ENCODE data around the gene PRKAR1A.

Gene PRKAR1A

DNA sequence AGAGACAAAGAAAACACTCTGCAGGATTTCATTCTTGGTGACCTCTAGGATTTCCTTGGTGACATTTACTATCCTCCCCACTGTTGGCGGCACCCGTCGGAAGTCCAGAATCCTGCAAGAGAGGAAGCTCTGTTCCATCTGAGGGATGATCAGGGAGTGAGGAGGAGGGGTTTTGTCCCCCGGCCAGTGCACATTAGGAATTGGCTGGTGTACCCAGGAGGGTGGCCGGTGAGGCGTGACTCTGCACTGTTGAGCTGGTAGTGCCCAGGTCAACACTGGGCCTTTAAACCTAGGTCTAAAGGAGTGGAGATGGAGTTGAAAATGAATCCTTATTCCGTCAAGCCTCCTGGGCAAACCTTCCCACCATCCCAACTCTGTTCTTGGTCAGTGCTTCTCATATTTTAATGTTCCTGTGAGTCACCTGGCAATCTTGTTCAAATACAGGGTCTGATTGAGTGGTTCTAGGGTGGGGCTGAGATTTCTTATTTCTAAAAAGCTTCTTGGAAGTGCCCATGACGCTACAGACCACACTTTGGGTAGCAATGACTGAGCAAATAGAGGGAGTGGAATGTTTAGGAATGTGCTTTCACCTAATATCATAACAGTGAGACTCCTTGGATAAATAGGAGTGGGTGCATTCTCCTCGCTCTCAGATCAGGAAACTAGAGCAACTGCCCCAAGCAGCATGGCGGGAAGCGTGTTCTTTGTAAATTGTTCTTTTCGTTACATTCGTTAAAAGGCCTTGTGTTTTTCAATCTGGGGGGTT is 30.7 kb downstream of the PRKAR1A start:
- Histone ChIP-seq H3K4me3 (ENCODE audit: low read depth, low read length) (no peak overlapping the region), H3K9me3 (ENCODE audit: control insufficient read depth, insufficient read depth, low read depth, low read length) (no peaks in the 10 kb centered on the region), H3K27me3 (ENCODE audit: control insufficient read depth, insufficient read depth, low read length) (no peaks in the 10 kb centered on the region), H3K27ac (ENCODE audit: low read depth, low read length) (no peak overlapping the region), H3K4me1 (ENCODE audit: control insufficient read depth, insufficient read depth, low read length) (no peaks in the 10 kb centered on the region), H3K9ac (ENCODE audit: low read length) (no peak overlapping the region), H3K36me3 (ENCODE audit: control insufficient read depth, insufficient read depth, low read length) (peaks cover 68% of the 10 kb centered on the region)

GRCh38 chr17:68544111-68544915 is 32.1 kb downstream of the PRKAR1A start:
- H3K9me3 ChIP-seq (ENCODE audit: control insufficient read depth, insufficient read depth, low read depth, low read length): no peaks in the 10 kb centered on the region
- peaks cover 53% of the 10 kb centered on the region for H3K36me3 ChIP-seq (ENCODE audit: control insufficient read depth, insufficient read depth, low read length)
- H3K9ac ChIP-seq (ENCODE audit: low read length): no peak overlapping the region
- H3K4me3 ChIP-seq (ENCODE audit: low read depth, low read length): no peak overlapping the region
- H3K27me3 ChIP-seq (ENCODE audit: control insufficient read depth, insufficient read depth, low read length): no peaks in the 10 kb centered on the region
- no peak overlapping the region for H3K27ac ChIP-seq (ENCODE audit: low read depth, low read length)
- H3K4me1 ChIP-seq (ENCODE audit: control insufficient read depth, insufficient read depth, low read length): no peaks in the 10 kb centered on the region

DNA sequence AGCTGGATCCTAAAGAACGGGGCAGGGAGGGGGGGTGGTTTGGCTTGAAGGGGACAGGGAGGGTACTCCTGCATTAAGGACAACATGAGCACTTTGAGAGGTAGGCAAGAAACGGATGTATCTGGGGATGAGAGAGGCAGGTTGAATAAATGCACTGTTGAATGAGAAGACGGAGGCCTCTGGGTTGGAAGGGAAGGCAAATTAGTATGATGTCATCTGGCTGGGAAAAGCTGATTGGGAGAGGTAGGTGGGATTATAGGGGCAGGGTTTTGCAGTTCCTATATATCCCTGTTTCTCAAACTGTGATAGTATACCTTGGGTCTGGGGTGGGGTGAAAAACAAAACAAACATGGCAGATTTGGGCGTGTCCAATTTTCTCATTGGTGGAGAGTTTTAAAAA is 44.3 kb downstream of the PRKAR1A start:
- Histone ChIP-seq H3K4me1 (ENCODE audit: control insufficient read depth, insufficient read depth, low read length) (no peaks in the 10 kb centered on the region), H3K9me3 (ENCODE audit: control insufficient read depth, insufficient read depth, low read depth, low read length) (no peaks in the 10 kb centered on the region), H3K36me3 (ENCODE audit: control insufficient read depth, insufficient read depth, low read length) (peaks cover 38% of the 10 kb centered on the region), H3K27me3 (ENCODE audit: control insufficient read depth, insufficient read depth, low read length) (no peaks in the 10 kb centered on the region), H3K9ac (ENCODE audit: low read length) (no peak overlapping the region), H3K4me3 (ENCODE audit: low read depth, low read length) (no peak overlapping the region), H3K27ac (ENCODE audit: low read depth, low read length) (no peak overlapping the region)

DNA sequence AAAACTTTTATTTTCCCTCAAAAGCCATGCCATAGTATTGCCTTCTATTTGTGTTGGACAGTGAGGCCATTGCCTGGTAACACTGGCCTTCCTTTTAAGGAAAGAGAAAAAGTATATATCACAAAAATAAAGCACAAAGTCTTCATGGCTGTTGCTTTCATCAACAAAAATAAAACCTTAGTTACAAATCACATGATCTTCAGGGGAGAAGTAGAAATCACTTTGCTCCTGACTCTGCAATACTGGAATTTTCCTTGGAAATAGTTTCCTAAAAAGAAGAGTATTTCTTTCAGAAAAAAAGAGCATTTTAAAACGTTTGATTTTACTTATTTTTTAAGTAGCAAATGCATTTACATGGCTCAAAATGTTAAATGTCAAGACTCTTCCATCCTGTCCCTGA is 47.1 kb downstream of the PRKAR1A start:
- H3K9me3 ChIP-seq (ENCODE audit: control insufficient read depth, insufficient read depth, low read depth, low read length): no peaks in the 10 kb centered on the region
- peaks cover 20% of the 10 kb centered on the region for H3K36me3 ChIP-seq (ENCODE audit: control insufficient read depth, insufficient read depth, low read length)
- no peak overlapping the region for H3K4me3 ChIP-seq (ENCODE audit: low read depth, low read length)
- no peaks in the 10 kb centered on the region for H3K27me3 ChIP-seq (ENCODE audit: control insufficient read depth, insufficient read depth, low read length)
- H3K9ac ChIP-seq (ENCODE audit: low read length): no peak overlapping the region
- H3K27ac ChIP-seq (ENCODE audit: low read depth, low read length): no peak overlapping the region
- no peaks in the 10 kb centered on the region for H3K4me1 ChIP-seq (ENCODE audit: control insufficient read depth, insufficient read depth, low read length)

GRCh38 chr17:68560966-68561720 is 48.9 kb downstream of the PRKAR1A start:
- no peak overlapping the region for H3K4me3 ChIP-seq (ENCODE audit: low read depth, low read length)
- H3K9ac ChIP-seq (ENCODE audit: low read length): no peak overlapping the region
- no peak overlapping the region for H3K27ac ChIP-seq (ENCODE audit: low read depth, low read length)
- H3K36me3 ChIP-seq (ENCODE audit: control insufficient read depth, insufficient read depth, low read length): peaks cover 3% of the 10 kb centered on the region
- no peaks in the 10 kb centered on the region for H3K27me3 ChIP-seq (ENCODE audit: control insufficient read depth, insufficient read depth, low read length)
- no peaks in the 10 kb centered on the region for H3K4me1 ChIP-seq (ENCODE audit: control insufficient read depth, insufficient read depth, low read length)
- H3K9me3 ChIP-seq (ENCODE audit: control insufficient read depth, insufficient read depth, low read depth, low read length): no peaks in the 10 kb centered on the region

- no peak overlapping the region for H3K9ac ChIP-seq (ENCODE audit: low read length)
- H3K4me1 ChIP-seq (ENCODE audit: control insufficient read depth, insufficient read depth, low read length): no peaks in the 10 kb centered on the region
- H3K27me3 ChIP-seq (ENCODE audit: control insufficient read depth, insufficient read depth, low read length): no peaks in the 10 kb centered on the region
- H3K4me3 ChIP-seq (ENCODE audit: low read depth, low read length): no peak overlapping the region
- peaks cover 3% of the 10 kb centered on the region; the same call in 1 of the 2 replicates for H3K36me3 ChIP-seq (ENCODE audit: control insufficient read depth, insufficient read depth, low read length)
- H3K9me3 ChIP-seq (ENCODE audit: control insufficient read depth, insufficient read depth, low read depth, low read length): no peaks in the 10 kb centered on the region
- no peak overlapping the region for H3K27ac ChIP-seq (ENCODE audit: low read depth, low read length)
Measured at GRCh38 chr17:68562736-68563135, 50.5 kb downstream of the PRKAR1A start.

DNA sequence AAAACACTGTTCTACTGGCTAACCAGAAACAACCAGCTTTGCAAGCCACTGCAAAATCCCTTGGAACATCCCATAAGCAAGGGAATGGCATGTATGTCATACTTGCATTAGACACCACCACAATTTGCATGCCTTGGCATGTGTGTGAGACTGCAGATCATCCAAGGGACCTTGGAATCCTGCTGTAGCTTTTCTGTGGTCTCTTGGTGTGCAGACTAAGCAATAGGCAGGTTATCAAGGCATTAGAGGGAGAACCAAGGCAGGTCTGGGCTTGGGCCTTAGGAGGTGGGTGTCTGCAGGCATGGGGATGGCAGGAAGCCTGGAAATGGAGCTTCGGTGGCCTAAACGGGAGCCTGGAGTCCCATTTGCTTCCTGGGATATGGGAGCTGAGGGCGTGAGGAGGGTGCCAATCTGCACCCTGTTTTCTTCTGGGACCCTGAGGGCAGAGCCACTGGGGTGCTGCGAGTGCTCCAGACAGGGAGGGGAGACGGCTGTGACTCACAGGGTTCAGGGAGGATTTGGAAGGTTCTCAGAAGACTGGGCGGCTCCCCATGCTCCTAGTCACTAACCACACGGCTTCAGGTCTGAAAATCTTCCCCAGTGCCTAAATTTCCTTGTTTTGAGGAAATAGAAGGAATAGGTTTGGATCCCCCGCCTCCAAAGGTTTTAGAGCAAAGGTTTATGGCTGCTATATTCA is 52.3 kb downstream of the PRKAR1A start:
- no peaks in the 10 kb centered on the region for H3K9me3 ChIP-seq (ENCODE audit: control insufficient read depth, insufficient read depth, low read depth, low read length)
- H3K4me3 ChIP-seq (ENCODE audit: low read depth, low read length): no peak overlapping the region
- no peak overlapping the region for H3K9ac ChIP-seq (ENCODE audit: low read length)
- no peak overlapping the region for H3K27ac ChIP-seq (ENCODE audit: low read depth, low read length)
- no peaks in the 10 kb centered on the region; the same call in 1 of the 2 replicates for H3K36me3 ChIP-seq (ENCODE audit: control insufficient read depth, insufficient read depth, low read length)
- no peaks in the 10 kb centered on the region for H3K4me1 ChIP-seq (ENCODE audit: control insufficient read depth, insufficient read depth, low read length)
- no peaks in the 10 kb centered on the region for H3K27me3 ChIP-seq (ENCODE audit: control insufficient read depth, insufficient read depth, low read length)

DNA sequence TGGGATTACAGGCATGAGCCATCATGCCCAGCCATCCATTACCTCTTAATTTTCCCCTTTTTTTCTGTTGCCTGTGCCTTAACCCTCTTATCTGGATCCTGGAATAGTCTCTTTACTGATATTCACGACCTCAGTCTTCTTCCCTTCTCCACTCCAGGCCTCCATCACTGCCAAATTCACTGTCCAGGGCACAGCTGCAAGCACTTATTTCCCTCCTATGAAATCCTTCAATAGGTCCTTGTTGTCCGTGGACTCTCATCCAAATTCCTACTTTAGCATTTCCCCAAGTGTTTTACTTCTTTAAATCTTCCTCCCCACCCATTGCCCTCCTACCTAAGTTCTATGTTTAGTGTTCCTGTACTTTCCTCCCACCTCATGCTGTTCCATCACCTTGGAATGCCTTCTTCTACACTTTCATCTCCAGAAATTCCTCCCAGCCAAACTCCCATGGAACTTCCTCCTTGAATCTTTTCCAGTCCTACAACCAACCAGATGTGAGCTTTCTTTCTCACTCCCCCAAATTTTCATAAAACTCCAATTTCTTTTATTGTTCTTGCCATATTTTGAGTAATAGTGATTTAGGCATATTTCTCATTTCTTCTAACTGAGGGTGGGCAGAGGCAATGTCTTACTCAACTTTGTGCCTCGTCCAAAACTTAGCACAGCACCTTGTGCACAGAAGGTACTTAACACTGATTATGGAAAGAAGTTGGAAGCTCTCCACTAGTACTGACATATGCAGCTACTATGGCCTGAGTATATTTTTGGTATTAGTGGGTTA is 53.6 kb downstream of the PRKAR1A start:
- Histone ChIP-seq H3K36me3 (ENCODE audit: control insufficient read depth, insufficient read depth, low read length) (no peaks in the 10 kb centered on the region; the same call in 1 of the 2 replicates), H3K9ac (ENCODE audit: low read length) (no peak overlapping the region), H3K9me3 (ENCODE audit: control insufficient read depth, insufficient read depth, low read depth, low read length) (no peaks in the 10 kb centered on the region), H3K27me3 (ENCODE audit: control insufficient read depth, insufficient read depth, low read length) (no peaks in the 10 kb centered on the region), H3K4me1 (ENCODE audit: control insufficient read depth, insufficient read depth, low read length) (no peaks in the 10 kb centered on the region), H3K4me3 (ENCODE audit: low read depth, low read length) (no peak overlapping the region), H3K27ac (ENCODE audit: low read depth, low read length) (no peak overlapping the region)

DNA sequence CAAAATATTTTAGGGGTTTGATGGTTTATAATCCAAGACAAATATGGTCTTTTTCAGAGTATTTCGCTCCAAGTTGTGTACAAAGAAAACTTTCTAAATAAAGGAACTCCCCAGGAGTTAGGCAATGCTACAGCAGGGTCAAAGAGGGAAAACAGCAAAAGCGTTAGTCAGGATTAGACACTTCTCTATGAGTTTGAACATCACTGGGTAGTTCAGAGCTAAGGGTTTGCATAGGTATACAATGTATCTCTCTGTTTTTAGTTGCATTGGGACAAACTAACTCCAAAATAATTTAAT is 54.2 kb downstream of the PRKAR1A start:
- Histone ChIP-seq H3K4me3 (ENCODE audit: low read depth, low read length) (no peak overlapping the region), H3K9me3 (ENCODE audit: control insufficient read depth, insufficient read depth, low read depth, low read length) (no peaks in the 10 kb centered on the region), H3K4me1 (ENCODE audit: control insufficient read depth, insufficient read depth, low read length) (no peaks in the 10 kb centered on the region), H3K27me3 (ENCODE audit: control insufficient read depth, insufficient read depth, low read length) (no peaks in the 10 kb centered on the region), H3K36me3 (ENCODE audit: control insufficient read depth, insufficient read depth, low read length) (no peaks in the 10 kb centered on the region; the same call in 1 of the 2 replicates), H3K27ac (ENCODE audit: low read depth, low read length) (no peak overlapping the region), H3K9ac (ENCODE audit: low read length) (no peak overlapping the region)

DNA sequence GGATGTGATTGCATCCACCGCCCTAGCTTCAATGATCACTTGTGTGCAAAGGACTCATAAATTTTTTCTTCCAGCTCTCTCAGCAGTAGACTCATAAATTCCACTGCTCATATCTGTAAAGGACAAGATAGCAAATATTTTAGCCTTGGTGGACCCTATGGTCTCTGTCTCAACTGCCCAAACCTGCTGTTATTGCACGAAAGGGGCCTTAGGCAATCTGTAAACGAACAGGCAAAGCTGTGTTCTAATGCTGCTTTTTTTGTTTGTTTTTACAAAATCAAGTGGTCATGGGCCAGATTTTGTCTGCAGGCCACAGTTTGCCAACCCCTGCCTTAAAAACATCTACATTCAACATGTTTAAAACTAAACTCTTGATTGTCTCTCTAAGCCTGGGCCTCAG is 54.8 kb downstream of the PRKAR1A start:
- no peak overlapping the region for H3K27ac ChIP-seq (ENCODE audit: low read depth, low read length)

More for the DNA sequence above, 54.8 kb downstream of the PRKAR1A start:
- H3K9ac ChIP-seq (ENCODE audit: low read length): no peak overlapping the region
- no peaks in the 10 kb centered on the region; the same call in 1 of the 2 replicates for H3K36me3 ChIP-seq (ENCODE audit: control insufficient read depth, insufficient read depth, low read length)
- H3K4me1 ChIP-seq (ENCODE audit: control insufficient read depth, insufficient read depth, low read length): no peaks in the 10 kb centered on the region
- no peaks in the 10 kb centered on the region for H3K27me3 ChIP-seq (ENCODE audit: control insufficient read depth, insufficient read depth, low read length)
- no peak overlapping the region for H3K4me3 ChIP-seq (ENCODE audit: low read depth, low read length)
- H3K9me3 ChIP-seq (ENCODE audit: control insufficient read depth, insufficient read depth, low read depth, low read length): no peaks in the 10 kb centered on the region

All from HUES6 (cell line).